ENCODE data around the gene FCRL3. TPM values are rescaled to one million over a fixed set of nuclear protein-coding genes. Genes with fewer than 3 reads are reported as not detected.

FCRL3 gene
- total RNA-seq, 1 donor from 2014 or later = 97.1 TPM

- H3K4me3 Mint-ChIP-seq = peak overlapping the region; percentile 69
- ATAC-seq (ENCODE audit: low read depth) = peak; percentile 6
Observed at GRCh38 chr1:157653494-157653873, 47.1 kb downstream of the FCRL3 start.

GRCh38 chr1:157652859-157653493, 47.6 kb downstream of the FCRL3 start:
- intact Hi-C loops (cut with micrococcal nuclease) = loop anchor here (1.0 to 5.0 kb wide), 6 partner anchors 26 to 120 kb away; partner anchors contain the start of gene FCRL4
- Mint-ChIP-seq H3K9me3 (no peaks in the 10 kb centered on the region), H3K4me1 (peaks cover 44% of the 10 kb centered on the region), H3K4me3 (peak overlapping the region; percentile 69), H3K36me3 (ENCODE audit: low read depth) (no peaks in the 10 kb centered on the region), H3K27me3 (no peaks in the 10 kb centered on the region), H3K27ac (peak overlapping the region; percentile 82)
- ChIA-PET POLR2A (interaction anchor here (0.7 to 1.7 kb wide), 7 partner anchors 17 to 141 kb away, joined by 3 to 4 read pairs (median 3); no protein-coding TSS in a partner anchor), CTCF (interaction anchor here (1.4 to 1.9 kb wide), 3 partner anchors 38 to 120 kb away, joined by 4 to 8 read pairs (median 6); no protein-coding TSS in a partner anchor)
- no peak for TF ChIP-seq CTCF (IDR thresholded peaks at IDR 0.05)
- DNase-seq = no peak
- peak; percentile 90 for ATAC-seq (ENCODE audit: low read depth)

More at GRCh38 chr1:157653494-157653873, 47.1 kb downstream of the FCRL3 start:
- H3K36me3 Mint-ChIP-seq (ENCODE audit: low read depth) = no peaks in the 10 kb centered on the region
- TF ChIP-seq CTCF (IDR thresholded peaks at IDR 0.05) = no peak
- POLR2A ChIA-PET = interaction anchor here (0.7 to 1.7 kb wide), 6 partner anchors 18 to 142 kb away, joined by 3 to 4 read pairs (median 3); no protein-coding TSS in a partner anchor
- peaks cover 48% of the 10 kb centered on the region for H3K4me1 Mint-ChIP-seq
- intact Hi-C loops (cut with micrococcal nuclease) = loop anchor here (1.0 to 5.0 kb wide), 6 partner anchors 27 to 119 kb away; partner anchors contain the start of gene FCRL4
- CTCF ChIA-PET = interaction anchor here (1.4 to 1.9 kb wide), 3 partner anchors 38 to 120 kb away, joined by 4 to 8 read pairs (median 6); no protein-coding TSS in a partner anchor
- no peak for DNase-seq
- no peaks in the 10 kb centered on the region for H3K27me3 Mint-ChIP-seq
- H3K9me3 Mint-ChIP-seq = no peaks in the 10 kb centered on the region
- H3K27ac Mint-ChIP-seq = peak overlapping the region; percentile 82

GRCh38 chr1:157648317-157648716, 52.3 kb downstream of the FCRL3 start:
- ChIA-PET CTCF (no interaction called here), POLR2A (no interaction called here)
- Mint-ChIP-seq H3K4me1 (peaks cover 41% of the 10 kb centered on the region), H3K4me3 (no peak overlapping the region), H3K27ac (no peak overlapping the region), H3K36me3 (ENCODE audit: low read depth) (no peaks in the 10 kb centered on the region), H3K27me3 (no peaks in the 10 kb centered on the region), H3K9me3 (no peaks in the 10 kb centered on the region)
- DNase-seq (no peak), ATAC-seq (ENCODE audit: low read depth) (no peak)
- no peak for TF ChIP-seq CTCF (IDR thresholded peaks at IDR 0.05)
- intact Hi-C loops (cut with micrococcal nuclease) = no loop called here

- ATAC-seq (ENCODE audit: low read depth) = peak; percentile 71
- intact Hi-C loops (cut with micrococcal nuclease) = no loop called here
Observed at GRCh38 chr1:157646144-157646543, 54.4 kb downstream of the FCRL3 start.

More at GRCh38 chr1:157646144-157646543, 54.4 kb downstream of the FCRL3 start:
- Mint-ChIP-seq H3K4me1 (peaks cover 20% of the 10 kb centered on the region), H3K4me3 (no peak overlapping the region), H3K9me3 (no peaks in the 10 kb centered on the region), H3K36me3 (ENCODE audit: low read depth) (no peaks in the 10 kb centered on the region), H3K27me3 (no peaks in the 10 kb centered on the region), H3K27ac (no peak overlapping the region)
- POLR2A ChIA-PET = interaction anchor here (0.7 to 1.0 kb wide), 2 partner anchors 10 to 56 kb away, joined by 3 read pairs; no protein-coding TSS in a partner anchor
- CTCF ChIA-PET = interaction anchor here (1.2 to 1.3 kb wide), 2 partner anchors 45 to 66 kb away, joined by 4 to 7 read pairs; no protein-coding TSS in a partner anchor
- TF ChIP-seq CTCF (IDR thresholded peaks at IDR 0.05) = no peak
- DNase-seq = no peak

Data from activated B cell treated with CpG ODN at 0.5 μM for 24 hours (primary cell).